SK-N-SH treated with all-trans-retinoic acid at 6 μM for 48 hours (cell line): ENCODE data around the gene DPM3.

Source experiments
- ATAC-seq: fragments of 200-7000 bp; cut with Tn5 transposase; 3 replicates; pipeline ENCODE4 v1.9.1; 2020; ENCODE audit warnings: mild to moderate bottlenecking, moderate library complexity
- ARNTL ChIP-seq: fragments of 450-650 bp; formaldehyde crosslinking; IDR thresholded peaks from 2 replicates; pipeline ENCODE4 v1.5.0; 2020; ENCODE audit warnings: low read depth, mild to moderate bottlenecking, moderate library complexity, borderline replicate concordance
- BACH2 ChIP-seq: fragments of 250-450 bp; sonication (Bioruptor Pico); IDR thresholded peaks from 2 replicates; pipeline ENCODE4 v1.9.0; 2021; ENCODE audit warnings: mild to moderate bottlenecking, borderline replicate concordance
- CSDC2 ChIP-seq: fragments of 250-450 bp; sonication (Bioruptor Pico); IDR thresholded peaks from 2 replicates; pipeline ENCODE4 v1.5.0; 2020; ENCODE audit warnings: mild to moderate bottlenecking, moderate library complexity
- GLIS3 ChIP-seq: fragments of 250-450 bp; sonication (Bioruptor Pico); IDR thresholded peaks from 2 replicates; pipeline ENCODE4 v1.5.0; 2020; ENCODE audit warnings: mild to moderate bottlenecking, moderate library complexity
- ISL1 ChIP-seq: fragments of 250-450 bp; sonication (Bioruptor Pico); IDR thresholded peaks from 2 replicates; pipeline ENCODE4 v2.1.2; 2022; ENCODE audit warnings: mild to moderate bottlenecking, moderate library complexity
- OSR1 ChIP-seq: fragments of 250-450 bp; sonication (Bioruptor Pico); IDR thresholded peaks from 2 replicates; pipeline ENCODE4 v1.8.0; 2022; ENCODE audit warnings: moderate library complexity, mild to moderate bottlenecking, inconsistent platforms
- PPARA ChIP-seq: fragments of 250-450 bp; sonication (Bioruptor Pico); IDR thresholded peaks from 2 replicates; pipeline ENCODE4 v1.5.0; 2020; ENCODE audit warnings: mild to moderate bottlenecking, borderline replicate concordance
- RARB ChIP-seq: fragments of 250-450 bp; sonication (Bioruptor Pico); IDR thresholded peaks from 2 replicates; pipeline ENCODE4 v1.8.0; 2021; ENCODE audit warnings: mild to moderate bottlenecking, moderate library complexity
- SNAI2 ChIP-seq: fragments of 250-450 bp; sonication (Bioruptor Pico); IDR thresholded peaks from 2 replicates; pipeline ENCODE4 v1.5.0; 2020; ENCODE audit warnings: mild to moderate bottlenecking, moderate library complexity
- TOX ChIP-seq: fragments of 250-450 bp; sonication (Bioruptor Pico); IDR thresholded peaks from 2 replicates; pipeline ENCODE4 v1.8.0; 2021; ENCODE audit warnings: mild to moderate bottlenecking, moderate library complexity, borderline replicate concordance
- ZC3H10 ChIP-seq: fragments of 250-450 bp; sonication (Bioruptor Pico); IDR thresholded peaks from 2 replicates; pipeline ENCODE4 v1.5.1; 2021; ENCODE audit warnings: mild to moderate bottlenecking, moderate library complexity
- ZFP30 ChIP-seq: fragments of 450-650 bp; formaldehyde crosslinking; IDR thresholded peaks from 2 replicates; pipeline ENCODE4 v1.5.0; 2022; ENCODE audit warnings: mild to moderate bottlenecking, moderate library complexity
- ZNF565 ChIP-seq: fragments of 450-650 bp; formaldehyde crosslinking; conservative IDR thresholded peaks from 2 replicates; pipeline ENCODE4 v1.5.0; 2020; ENCODE audit warnings: low read depth, mild to moderate bottlenecking, moderate library complexity
- TF ChIP-seq, protein P1 (sequence below): fragments of 250-450 bp; sonication (Bioruptor Pico); IDR thresholded peaks from 2 replicates; pipeline ENCODE4 v1.5.0; 2020; ENCODE audit warnings: mild to moderate bottlenecking, moderate library complexity
- TF ChIP-seq, protein P2 (sequence below): fragments of 250-450 bp; sonication (Bioruptor Pico); IDR thresholded peaks from 2 replicates; pipeline ENCODE4 v1.8.0; 2020; ENCODE audit warnings: mild to moderate bottlenecking, moderate library complexity, borderline replicate concordance
- TF ChIP-seq, protein P3 (sequence below): fragments of 250-450 bp; sonication (Bioruptor Pico); IDR thresholded peaks from 2 replicates; pipeline ENCODE4 v1.8.0; 2021; ENCODE audit warnings: low read depth, mild to moderate bottlenecking, moderate library complexity, borderline replicate concordance
- TF ChIP-seq, protein P4 (sequence below): fragments of 250-450 bp; sonication (Bioruptor Pico); IDR thresholded peaks from 2 replicates; pipeline ENCODE4 v1.5.1; 2020; ENCODE audit warnings: low read depth, mild to moderate bottlenecking, moderate library complexity

Gene DPM3

GRCh38 chr1:155124503-155125463 is 15.5 kb downstream of the DPM3 start:
- no peak for ATAC-seq
- no peak for TF ChIP-seq OSR1 (CRISPR knock-in tag)
- TF ChIP-seq, protein P1, sequence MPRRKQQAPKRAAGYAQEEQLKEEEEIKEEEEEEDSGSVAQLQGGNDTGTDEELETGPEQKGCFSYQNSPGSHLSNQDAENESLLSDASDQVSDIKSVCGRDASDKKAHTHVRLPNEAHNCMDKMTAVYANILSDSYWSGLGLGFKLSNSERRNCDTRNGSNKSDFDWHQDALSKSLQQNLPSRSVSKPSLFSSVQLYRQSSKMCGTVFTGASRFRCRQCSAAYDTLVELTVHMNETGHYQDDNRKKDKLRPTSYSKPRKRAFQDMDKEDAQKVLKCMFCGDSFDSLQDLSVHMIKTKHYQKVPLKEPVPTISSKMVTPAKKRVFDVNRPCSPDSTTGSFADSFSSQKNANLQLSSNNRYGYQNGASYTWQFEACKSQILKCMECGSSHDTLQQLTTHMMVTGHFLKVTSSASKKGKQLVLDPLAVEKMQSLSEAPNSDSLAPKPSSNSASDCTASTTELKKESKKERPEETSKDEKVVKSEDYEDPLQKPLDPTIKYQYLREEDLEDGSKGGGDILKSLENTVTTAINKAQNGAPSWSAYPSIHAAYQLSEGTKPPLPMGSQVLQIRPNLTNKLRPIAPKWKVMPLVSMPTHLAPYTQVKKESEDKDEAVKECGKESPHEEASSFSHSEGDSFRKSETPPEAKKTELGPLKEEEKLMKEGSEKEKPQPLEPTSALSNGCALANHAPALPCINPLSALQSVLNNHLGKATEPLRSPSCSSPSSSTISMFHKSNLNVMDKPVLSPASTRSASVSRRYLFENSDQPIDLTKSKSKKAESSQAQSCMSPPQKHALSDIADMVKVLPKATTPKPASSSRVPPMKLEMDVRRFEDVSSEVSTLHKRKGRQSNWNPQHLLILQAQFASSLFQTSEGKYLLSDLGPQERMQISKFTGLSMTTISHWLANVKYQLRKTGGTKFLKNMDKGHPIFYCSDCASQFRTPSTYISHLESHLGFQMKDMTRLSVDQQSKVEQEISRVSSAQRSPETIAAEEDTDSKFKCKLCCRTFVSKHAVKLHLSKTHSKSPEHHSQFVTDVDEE: no peak
- TF ChIP-seq, all 23 proteins: peak for 0

DNA sequence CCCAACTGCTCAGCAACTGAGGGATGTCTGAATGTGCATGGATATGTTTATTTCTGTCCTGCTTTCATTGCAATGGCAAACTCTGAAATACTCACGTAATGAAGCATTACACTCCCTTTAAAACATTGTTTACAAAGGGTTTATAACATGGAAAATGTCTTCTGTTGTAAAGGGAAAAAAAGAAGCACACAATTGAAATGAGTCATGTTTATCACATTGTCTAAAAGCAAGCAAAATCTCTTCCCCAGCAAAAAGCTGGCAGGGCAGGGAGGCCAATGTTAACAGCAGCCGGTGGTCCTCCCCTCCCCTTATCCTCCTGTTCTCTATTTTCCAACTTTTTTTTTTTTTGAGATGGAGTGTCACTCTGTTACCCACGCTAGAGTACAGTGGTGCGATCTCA is 16.5 kb downstream of the DPM3 start:
- TF ChIP-seq, protein P2, sequence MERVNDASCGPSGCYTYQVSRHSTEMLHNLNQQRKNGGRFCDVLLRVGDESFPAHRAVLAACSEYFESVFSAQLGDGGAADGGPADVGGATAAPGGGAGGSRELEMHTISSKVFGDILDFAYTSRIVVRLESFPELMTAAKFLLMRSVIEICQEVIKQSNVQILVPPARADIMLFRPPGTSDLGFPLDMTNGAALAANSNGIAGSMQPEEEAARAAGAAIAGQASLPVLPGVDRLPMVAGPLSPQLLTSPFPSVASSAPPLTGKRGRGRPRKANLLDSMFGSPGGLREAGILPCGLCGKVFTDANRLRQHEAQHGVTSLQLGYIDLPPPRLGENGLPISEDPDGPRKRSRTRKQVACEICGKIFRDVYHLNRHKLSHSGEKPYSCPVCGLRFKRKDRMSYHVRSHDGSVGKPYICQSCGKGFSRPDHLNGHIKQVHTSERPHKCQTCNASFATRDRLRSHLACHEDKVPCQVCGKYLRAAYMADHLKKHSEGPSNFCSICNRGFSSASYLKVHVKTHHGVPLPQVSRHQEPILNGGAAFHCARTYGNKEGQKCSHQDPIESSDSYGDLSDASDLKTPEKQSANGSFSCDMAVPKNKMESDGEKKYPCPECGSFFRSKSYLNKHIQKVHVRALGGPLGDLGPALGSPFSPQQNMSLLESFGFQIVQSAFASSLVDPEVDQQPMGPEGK (CRISPR knock-in tag): no peak
- no peak for TF ChIP-seq OSR1 (CRISPR knock-in tag)
- no peak for TF ChIP-seq GLIS3
- no peak for TF ChIP-seq TOX (CRISPR knock-in tag)
- TF ChIP-seq ZNF565 (CRISPR knock-in tag): no peak
- no peak for TF ChIP-seq SNAI2 (CRISPR knock-in tag)
- ATAC-seq: no peak

DNA sequence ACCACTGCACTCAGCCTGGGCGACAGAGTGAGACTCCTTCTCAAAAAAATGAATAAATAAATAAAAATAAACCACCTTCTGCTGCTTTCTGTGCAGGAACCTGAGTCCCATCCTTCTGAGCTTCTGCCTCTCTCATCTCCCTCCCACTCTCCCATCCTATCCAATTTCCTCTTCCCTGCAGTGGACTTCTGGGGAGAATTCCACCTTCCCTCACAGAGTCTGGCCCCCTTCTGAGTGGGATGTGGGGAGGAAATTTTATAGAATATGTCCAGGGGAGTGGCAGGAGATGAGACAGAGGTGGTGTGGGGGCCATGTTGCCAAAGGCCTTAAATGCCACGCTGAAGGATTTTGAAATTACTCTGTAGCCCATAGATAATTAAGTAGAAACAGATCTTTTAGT is 18.0 kb downstream of the DPM3 start:
- TF ChIP-seq ARNTL (CRISPR knock-in tag): no peak
- no peak for TF ChIP-seq BACH2 (CRISPR knock-in tag)
- TF ChIP-seq SNAI2 (CRISPR knock-in tag): no peak
- TF ChIP-seq ISL1: no peak
- TF ChIP-seq, protein P1: no peak
- TF ChIP-seq TOX (CRISPR knock-in tag): no peak
- no peak for TF ChIP-seq PPARA (CRISPR knock-in tag)
- no peak for TF ChIP-seq ZC3H10 (CRISPR knock-in tag)
- no peak for TF ChIP-seq OSR1 (CRISPR knock-in tag)
- TF ChIP-seq GLIS3: no peak
- ATAC-seq: no peak

DNA sequence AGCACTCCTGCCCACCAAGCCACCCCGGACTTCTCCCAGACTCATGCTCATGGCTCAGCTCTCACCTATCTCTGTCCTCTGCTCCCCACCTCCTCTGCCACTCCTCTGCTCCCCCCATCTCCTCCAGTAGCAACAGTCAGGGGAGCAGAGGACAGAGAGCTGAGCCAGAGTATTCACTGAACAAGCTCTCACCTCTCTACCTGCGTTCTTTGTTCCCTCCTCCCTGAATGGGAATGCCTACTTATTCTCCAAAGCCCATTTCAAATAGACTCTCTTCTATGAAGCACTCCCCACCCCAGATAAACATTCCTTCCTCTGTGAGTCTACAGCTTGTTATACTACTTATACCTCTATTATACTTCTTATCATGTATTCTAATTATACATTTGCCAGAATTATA is 19.1 kb downstream of the DPM3 start:
- no peak for ATAC-seq
- TF ChIP-seq BACH2 (CRISPR knock-in tag): no peak
- TF ChIP-seq ZFP30: no peak
- TF ChIP-seq, protein P3, sequence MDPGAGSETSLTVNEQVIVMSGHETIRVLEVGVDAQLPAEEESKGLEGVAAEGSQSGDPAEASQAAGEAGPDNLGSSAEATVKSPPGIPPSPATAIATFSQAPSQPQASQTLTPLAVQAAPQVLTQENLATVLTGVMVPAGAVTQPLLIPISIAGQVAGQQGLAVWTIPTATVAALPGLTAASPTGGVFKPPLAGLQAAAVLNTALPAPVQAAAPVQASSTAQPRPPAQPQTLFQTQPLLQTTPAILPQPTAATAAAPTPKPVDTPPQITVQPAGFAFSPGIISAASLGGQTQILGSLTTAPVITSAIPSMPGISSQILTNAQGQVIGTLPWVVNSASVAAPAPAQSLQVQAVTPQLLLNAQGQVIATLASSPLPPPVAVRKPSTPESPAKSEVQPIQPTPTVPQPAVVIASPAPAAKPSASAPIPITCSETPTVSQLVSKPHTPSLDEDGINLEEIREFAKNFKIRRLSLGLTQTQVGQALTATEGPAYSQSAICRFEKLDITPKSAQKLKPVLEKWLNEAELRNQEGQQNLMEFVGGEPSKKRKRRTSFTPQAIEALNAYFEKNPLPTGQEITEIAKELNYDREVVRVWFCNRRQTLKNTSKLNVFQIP (CRISPR knock-in tag): no peak
- no peak for TF ChIP-seq GLIS3
- no peak for TF ChIP-seq CSDC2 (CRISPR knock-in tag)
- TF ChIP-seq RARB (CRISPR knock-in tag): no peak
- TF ChIP-seq, protein P2 (CRISPR knock-in tag): no peak
- TF ChIP-seq, protein P4, sequence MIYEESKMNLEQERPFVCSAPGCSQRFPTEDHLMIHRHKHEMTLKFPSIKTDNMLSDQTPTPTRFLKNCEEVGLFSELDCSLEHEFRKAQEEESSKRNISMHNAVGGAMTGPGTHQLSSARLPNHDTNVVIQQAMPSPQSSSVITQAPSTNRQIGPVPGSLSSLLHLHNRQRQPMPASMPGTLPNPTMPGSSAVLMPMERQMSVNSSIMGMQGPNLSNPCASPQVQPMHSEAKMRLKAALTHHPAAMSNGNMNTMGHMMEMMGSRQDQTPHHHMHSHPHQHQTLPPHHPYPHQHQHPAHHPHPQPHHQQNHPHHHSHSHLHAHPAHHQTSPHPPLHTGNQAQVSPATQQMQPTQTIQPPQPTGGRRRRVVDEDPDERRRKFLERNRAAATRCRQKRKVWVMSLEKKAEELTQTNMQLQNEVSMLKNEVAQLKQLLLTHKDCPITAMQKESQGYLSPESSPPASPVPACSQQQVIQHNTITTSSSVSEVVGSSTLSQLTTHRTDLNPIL (CRISPR knock-in tag): no peak
- TF ChIP-seq, protein P1: no peak
